H9 (cell line): ENCODE measurements around the gene METTL4. TPM values are rescaled to one million over a fixed set of nuclear protein-coding genes. Genes with fewer than 3 reads are reported as not detected.

Source experiments
- DNase-seq: peaks from one replicate; pipeline ENCODE4 v3.0.0-alpha.2; 2017
- H2AFZ ChIP-seq: one replicate; pipeline ENCODE4 v1.6.1; 2013; ENCODE audit warnings: mild to moderate bottlenecking, low read length, control low read depth, moderate library complexity
- H2AK5ac ChIP-seq: 2 replicates; pipeline ENCODE4 v1.6.1; 2013; ENCODE audit warnings: low read length, control low read depth, mixed read lengths; ENCODE audit not compliant: insufficient read length
- H2BK120ac ChIP-seq: one replicate; pipeline ENCODE4 v1.6.1; 2013; ENCODE audit warnings: low read depth, mild to moderate bottlenecking, low read length, control low read depth, inconsistent platforms; ENCODE audit not compliant: poor library complexity, severe bottlenecking
- H2BK12ac ChIP-seq: 2 replicates; pipeline ENCODE4 v1.6.1; 2013; ENCODE audit warnings: low read length, control low read depth, mixed read lengths, low read depth; ENCODE audit not compliant: insufficient read length
- H2BK15ac ChIP-seq: 2 replicates; pipeline ENCODE4 v1.6.1; 2013; ENCODE audit warnings: low read depth, low read length, control low read depth
- H2BK20ac ChIP-seq: one replicate; pipeline ENCODE4 v1.6.1; 2013; ENCODE audit warnings: low read depth, mild to moderate bottlenecking, low read length, control low read depth, inconsistent platforms; ENCODE audit not compliant: poor library complexity, severe bottlenecking
- H2BK5ac ChIP-seq: 2 replicates; pipeline ENCODE4 v1.6.1; 2013; ENCODE audit warnings: low read length, control low read depth, mixed read lengths; ENCODE audit not compliant: insufficient read length
- H3K14ac ChIP-seq: 2 replicates; pipeline ENCODE4 v1.6.1; 2013; ENCODE audit warnings: low read length, control low read depth; ENCODE audit not compliant: insufficient read depth
- H3K18ac ChIP-seq: 2 replicates; pipeline ENCODE4 v1.6.1; 2013; ENCODE audit warnings: low read depth, mild to moderate bottlenecking, mixed read lengths, low read length, control low read depth; ENCODE audit not compliant: insufficient read length
- H3K23ac ChIP-seq: 2 replicates; pipeline ENCODE4 v1.6.1; 2013; ENCODE audit warnings: low read length, control low read depth, mixed read lengths, low read depth; ENCODE audit not compliant: insufficient read length
- H3K23me2 ChIP-seq: 2 replicates; pipeline ENCODE4 v1.6.1; 2013; ENCODE audit warnings: low read depth, mild to moderate bottlenecking, mixed read lengths, low read length, control low read depth; ENCODE audit not compliant: insufficient read length, poor library complexity, severe bottlenecking
- H3K27ac ChIP-seq: 2 replicates; pipeline ENCODE4 v1.5.1; 2013; ENCODE audit warnings: low read length, control low read depth, mixed read lengths, low read depth; ENCODE audit not compliant: insufficient read length
- H3K27me3 ChIP-seq: 2 replicates; pipeline ENCODE4 v1.6.1; 2013; ENCODE audit warnings: low read length, control low read depth, inconsistent platforms; ENCODE audit not compliant: insufficient read depth
- H3K4ac ChIP-seq: 2 replicates; pipeline ENCODE4 v1.6.1; 2013; ENCODE audit warnings: low read depth, mild to moderate bottlenecking, control low read depth, inconsistent platforms, low read length, moderate library complexity
- H3K4me1 ChIP-seq: 2 replicates; pipeline ENCODE4 v1.6.1; 2013; ENCODE audit warnings: low read length, control low read depth, inconsistent platforms; ENCODE audit not compliant: insufficient read depth
- H3K4me2 ChIP-seq: 2 replicates; pipeline ENCODE4 v1.6.1; 2013; ENCODE audit warnings: low read length, control low read depth, mixed read lengths; ENCODE audit not compliant: insufficient read length, insufficient read depth
- H3K56ac ChIP-seq: 2 replicates; pipeline ENCODE4 v1.6.1; 2013; ENCODE audit warnings: low read depth, mild to moderate bottlenecking, mixed read lengths, low read length, control low read depth; ENCODE audit not compliant: insufficient read length
- H3K79me1 ChIP-seq: 2 replicates; pipeline ENCODE4 v1.6.1; 2013; ENCODE audit warnings: low read depth, mild to moderate bottlenecking, moderate library complexity, low read length, control low read depth, inconsistent platforms; ENCODE audit not compliant: insufficient read depth, poor library complexity, severe bottlenecking
- H3K79me2 ChIP-seq: 2 replicates; pipeline ENCODE4 v1.6.1; 2013; ENCODE audit warnings: low read length, control low read depth, inconsistent platforms; ENCODE audit not compliant: insufficient read depth
- H3K9ac ChIP-seq: 2 replicates; pipeline ENCODE4 v1.6.1; 2013; ENCODE audit warnings: low read length, control low read depth, mixed read lengths; ENCODE audit not compliant: insufficient read length; ENCODE audit errors: extremely low read depth
- H3K9me3 ChIP-seq: one replicate; pipeline ENCODE4 v1.6.1; 2013; ENCODE audit warnings: low read depth, low read length, inconsistent platforms; ENCODE audit not compliant: control insufficient read depth
- H3T11ph ChIP-seq: one replicate; pipeline ENCODE4 v1.6.1; 2013; ENCODE audit warnings: mild to moderate bottlenecking, low read length, control low read depth, inconsistent platforms
- H4K20me1 ChIP-seq: one replicate; pipeline ENCODE4 v1.6.1; 2013; ENCODE audit not compliant: control insufficient read depth, insufficient read length, insufficient read depth
- H4K5ac ChIP-seq: 2 replicates; pipeline ENCODE4 v1.6.1; 2013; ENCODE audit warnings: low read depth, mild to moderate bottlenecking, mixed read lengths, low read length, control low read depth; ENCODE audit not compliant: insufficient read length
- H4K8ac ChIP-seq: replicated peaks from 2 replicates; pipeline ENCODE4 v1.6.1; 2013; ENCODE audit warnings: low read length, control low read depth, mixed read lengths, low read depth; ENCODE audit not compliant: insufficient read length
- H4K91ac ChIP-seq: 2 replicates; pipeline ENCODE4 v1.6.1; 2013; ENCODE audit warnings: low read depth, mild to moderate bottlenecking, moderate library complexity, mixed read lengths, low read length, control low read depth; ENCODE audit not compliant: insufficient read length
- H3K27ac Mint-ChIP-seq, 3 experiments: 2 replicates in 2 of 3; 3 replicates in 1 of 3; pipeline ENCODE4 v1.8.0; 2020 to 2021; ENCODE audit warnings: mixed read lengths in 3 of 3, mild to moderate bottlenecking in 1 of 3, moderate library complexity in 1 of 3
- H3K27me3 Mint-ChIP-seq: 2 replicates; pipeline ENCODE4 v1.8.0; 2021; ENCODE audit warnings: low read depth, mild to moderate bottlenecking, moderate library complexity, mixed read lengths
- H3K36me3 Mint-ChIP-seq, 3 experiments: 2 replicates in 2 of 3; 3 replicates in 1 of 3; pipeline ENCODE4 v1.8.0; 2020 to 2021; ENCODE audit warnings: low read depth in 3 of 3, mixed read lengths in 3 of 3; ENCODE audit not compliant: insufficient read depth in 1 of 3
- H3K4me1 Mint-ChIP-seq, 2 experiments: 2 replicates each; pipeline ENCODE4 v1.8.0; 2020; ENCODE audit warnings: mixed read lengths in 2 of 2
- H3K4me3 Mint-ChIP-seq, 2 experiments: 2 replicates in 1 of 2; 3 replicates in 1 of 2; pipeline ENCODE4 v1.8.0; 2020 to 2021; ENCODE audit warnings: mild to moderate bottlenecking in 2 of 2, mixed read lengths in 2 of 2, moderate library complexity in 1 of 2
- H3K9me3 Mint-ChIP-seq, 2 experiments: 2 replicates in 1 of 2; 3 replicates in 1 of 2; pipeline ENCODE4 v1.8.0; 2020; ENCODE audit warnings: mild to moderate bottlenecking in 2 of 2, mixed read lengths in 2 of 2, moderate library complexity in 1 of 2
- WGBS: extraction: QIAGEN DNeasy Blood & Tissue Kit; methylation state at CpG from one replicate; pipeline ENCODE4 v1.1.7; 2013; ENCODE audit warnings: missing lambda C conversion rate, low lambda C conversion rate, mixed read lengths; ENCODE audit not compliant: insufficient read length; ENCODE audit errors: extremely low coverage; 5-methylcytosine and 5-hydroxymethylcytosine counted together
- total RNA-seq: library from RNA; stranded (reverse); gene quantifications from 2 replicates; pipeline ENCODE4 v1.2.1, GENCODE V29; 2021
- TF ChIP-seq, protein P1 (sequence below): fragments of 200-600 bp; sonication (generic); conservative IDR thresholded peaks from 3 replicates; pipeline ENCODE4 v1.8.0; 2021; ENCODE audit warnings: antibody characterized with exemption, mild to moderate bottlenecking

METTL4 gene
- total RNA-seq, 1 experiment from 2014 or later, result 14.2 TPM

DNA sequence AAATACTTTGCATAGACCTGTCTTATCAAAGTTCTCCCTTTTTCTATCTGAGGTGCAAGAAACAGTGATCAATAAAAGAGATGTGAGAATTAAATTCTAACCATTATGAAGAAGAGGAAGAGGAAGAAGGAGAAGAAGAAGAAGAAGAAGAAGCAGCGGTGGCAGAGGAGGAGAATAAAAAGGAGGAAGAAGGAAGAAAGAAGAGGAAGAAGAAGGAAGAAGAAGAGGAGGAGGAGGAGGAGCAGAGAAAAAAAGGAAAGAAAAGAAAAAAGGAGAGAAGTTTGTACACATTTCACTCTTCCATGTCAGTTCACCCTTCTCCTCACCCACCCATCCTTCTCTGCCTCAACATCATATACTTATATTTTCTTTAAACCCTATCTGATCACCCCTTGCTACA lies 68.4 kb downstream of the METTL4 start:
- H3K9me3 Mint-ChIP-seq, result no peaks in the 10 kb centered on the region
- Histone ChIP-seq H2AFZ (no peak overlapping the region), H3K27me3 (no peaks in the 10 kb centered on the region), H2BK5ac (no peak overlapping the region), H4K20me1 (no peaks in the 10 kb centered on the region), H3K23me2 (no peaks in the 10 kb centered on the region), H3K79me1 (no peaks in the 10 kb centered on the region), H3K4ac (no peak overlapping the region), H3K9me3 (no peaks in the 10 kb centered on the region), H3K18ac (no peak overlapping the region), H3T11ph (no peak overlapping the region), H2BK120ac (no peak overlapping the region), H3K79me2 (no peaks in the 10 kb centered on the region), H4K5ac (no peak overlapping the region), H2BK15ac (no peak overlapping the region), H3K23ac (no peak overlapping the region), H3K9ac (no peak overlapping the region), H2AK5ac (no peak overlapping the region), H4K8ac (no peak overlapping the region), H2BK12ac (no peak overlapping the region), H3K14ac (no peak overlapping the region), H3K56ac (no peak overlapping the region), H3K27ac (no peak overlapping the region), H2BK20ac (no peak overlapping the region), H3K4me2 (no peak overlapping the region), H3K4me1 (no peaks in the 10 kb centered on the region), H4K91ac (no peak overlapping the region)
- no CpG with 5 or more reads among the region's 1 CpG for WGBS
- no peak overlapping the region for H3K4me3 Mint-ChIP-seq
- no peaks in the 10 kb centered on the region for H3K36me3 Mint-ChIP-seq
- TF ChIP-seq, protein P1, sequence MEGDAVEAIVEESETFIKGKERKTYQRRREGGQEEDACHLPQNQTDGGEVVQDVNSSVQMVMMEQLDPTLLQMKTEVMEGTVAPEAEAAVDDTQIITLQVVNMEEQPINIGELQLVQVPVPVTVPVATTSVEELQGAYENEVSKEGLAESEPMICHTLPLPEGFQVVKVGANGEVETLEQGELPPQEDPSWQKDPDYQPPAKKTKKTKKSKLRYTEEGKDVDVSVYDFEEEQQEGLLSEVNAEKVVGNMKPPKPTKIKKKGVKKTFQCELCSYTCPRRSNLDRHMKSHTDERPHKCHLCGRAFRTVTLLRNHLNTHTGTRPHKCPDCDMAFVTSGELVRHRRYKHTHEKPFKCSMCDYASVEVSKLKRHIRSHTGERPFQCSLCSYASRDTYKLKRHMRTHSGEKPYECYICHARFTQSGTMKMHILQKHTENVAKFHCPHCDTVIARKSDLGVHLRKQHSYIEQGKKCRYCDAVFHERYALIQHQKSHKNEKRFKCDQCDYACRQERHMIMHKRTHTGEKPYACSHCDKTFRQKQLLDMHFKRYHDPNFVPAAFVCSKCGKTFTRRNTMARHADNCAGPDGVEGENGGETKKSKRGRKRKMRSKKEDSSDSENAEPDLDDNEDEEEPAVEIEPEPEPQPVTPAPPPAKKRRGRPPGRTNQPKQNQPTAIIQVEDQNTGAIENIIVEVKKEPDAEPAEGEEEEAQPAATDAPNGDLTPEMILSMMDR, result no peak
- H3K27ac Mint-ChIP-seq, result no peak overlapping the region
- 0 out of 2 replicates have a peak, but pooled peaks cover 2% of the 10 kb centered on the region for H3K27me3 Mint-ChIP-seq
- H3K4me1 Mint-ChIP-seq, result no peaks in the 10 kb centered on the region
- DNase-seq, result no peak
